Stimulated activated naive CD8-positive, alpha-beta T cell treated with anti-CD3 and anti-CD28 coated beads, Interleukin-15, Interleukin-2, amounts not matched to agents 100 ng/mL and 50 ng/mL, for 24 hours (primary cell): ENCODE measurements around the gene MAGI2.

Source experiments
- H3K27ac Mint-ChIP-seq: one replicate; pipeline ENCODE4 v1.8.0; 2021; ENCODE audit warnings: mild to moderate bottlenecking, mixed read lengths
- H3K27me3 Mint-ChIP-seq: one replicate; pipeline ENCODE4 v1.8.0; 2021; ENCODE audit warnings: mixed read lengths
- H3K36me3 Mint-ChIP-seq: one replicate; pipeline ENCODE4 v1.8.0; 2021; ENCODE audit warnings: low read depth, mixed read lengths
- H3K4me1 Mint-ChIP-seq: one replicate; pipeline ENCODE4 v1.8.0; 2021; ENCODE audit warnings: low read depth, mixed read lengths
- H3K4me3 Mint-ChIP-seq: one replicate; pipeline ENCODE4 v1.8.0; 2021; ENCODE audit warnings: mild to moderate bottlenecking, mixed read lengths
- H3K9me3 Mint-ChIP-seq: one replicate; pipeline ENCODE4 v1.8.0; 2021; ENCODE audit warnings: mixed read lengths

The MAGI2 gene

GRCh38 chr7:79245623-79246249, 207.7 kb downstream of the MAGI2 start:
- Mint-ChIP-seq H3K27me3 (peaks cover 3% of the 10 kb centered on the region), H3K36me3 (no peaks in the 10 kb centered on the region), H3K4me3 (no peak overlapping the region), H3K27ac (no peak overlapping the region), H3K9me3 (peaks cover 8% of the 10 kb centered on the region), H3K4me1 (no peaks in the 10 kb centered on the region)

- H3K9me3 Mint-ChIP-seq, result peaks cover 7% of the 10 kb centered on the region
Observed at GRCh38 chr7:79244482-79244881, 209.0 kb downstream of the MAGI2 start.

GRCh38 chr7:79241288-79242060, 212.0 kb downstream of the MAGI2 start:
- Mint-ChIP-seq H3K4me1 (no peaks in the 10 kb centered on the region), H3K27me3 (no peaks in the 10 kb centered on the region), H3K36me3 (no peaks in the 10 kb centered on the region), H3K27ac (no peak overlapping the region), H3K9me3 (peaks cover 8% of the 10 kb centered on the region), H3K4me3 (no peak overlapping the region)

More at GRCh38 chr7:79244482-79244881, 209.0 kb downstream of the MAGI2 start:
- Mint-ChIP-seq H3K4me3 (no peak overlapping the region), H3K36me3 (no peaks in the 10 kb centered on the region), H3K4me1 (no peaks in the 10 kb centered on the region), H3K27ac (no peak overlapping the region), H3K27me3 (peaks cover 3% of the 10 kb centered on the region)

GRCh38 chr7:79240413-79240812, 213.1 kb downstream of the MAGI2 start:
- H3K4me3 Mint-ChIP-seq, result no peak overlapping the region
- H3K27me3 Mint-ChIP-seq, result no peaks in the 10 kb centered on the region
- no peaks in the 10 kb centered on the region for H3K4me1 Mint-ChIP-seq
- no peaks in the 10 kb centered on the region for H3K36me3 Mint-ChIP-seq
- H3K27ac Mint-ChIP-seq, result no peak overlapping the region
- peaks cover 3% of the 10 kb centered on the region for H3K9me3 Mint-ChIP-seq

- H3K27me3 Mint-ChIP-seq, result no peaks in the 10 kb centered on the region
Observed at GRCh38 chr7:79236352-79237028, 217.0 kb downstream of the MAGI2 start.

GRCh38 chr7:79227044-79227443, 226.4 kb downstream of the MAGI2 start:
- Mint-ChIP-seq H3K27ac (no peak overlapping the region), H3K4me3 (no peak overlapping the region), H3K4me1 (no peaks in the 10 kb centered on the region), H3K27me3 (no peaks in the 10 kb centered on the region), H3K9me3 (peaks cover 8% of the 10 kb centered on the region), H3K36me3 (no peaks in the 10 kb centered on the region)

More at GRCh38 chr7:79236352-79237028, 217.0 kb downstream of the MAGI2 start:
- no peaks in the 10 kb centered on the region for H3K36me3 Mint-ChIP-seq
- H3K4me3 Mint-ChIP-seq, result no peak overlapping the region
- no peaks in the 10 kb centered on the region for H3K4me1 Mint-ChIP-seq
- H3K9me3 Mint-ChIP-seq, result peaks cover 3% of the 10 kb centered on the region
- H3K27ac Mint-ChIP-seq, result no peak overlapping the region

GRCh38 chr7:79221211-79221610, 232.3 kb downstream of the MAGI2 start:
- no peaks in the 10 kb centered on the region for H3K36me3 Mint-ChIP-seq
- no peaks in the 10 kb centered on the region for H3K27me3 Mint-ChIP-seq
- H3K9me3 Mint-ChIP-seq, result peaks cover 4% of the 10 kb centered on the region
- no peak overlapping the region for H3K4me3 Mint-ChIP-seq
- no peaks in the 10 kb centered on the region for H3K4me1 Mint-ChIP-seq
- H3K27ac Mint-ChIP-seq, result no peak overlapping the region

- no peaks in the 10 kb centered on the region for H3K36me3 Mint-ChIP-seq
- H3K27ac Mint-ChIP-seq, result no peak overlapping the region
- no peak overlapping the region for H3K4me3 Mint-ChIP-seq
- no peaks in the 10 kb centered on the region for H3K9me3 Mint-ChIP-seq
- H3K27me3 Mint-ChIP-seq, result no peaks in the 10 kb centered on the region
- H3K4me1 Mint-ChIP-seq, result no peaks in the 10 kb centered on the region
Observed at GRCh38 chr7:79217976-79218626, 235.4 kb downstream of the MAGI2 start.

- H3K9me3 Mint-ChIP-seq, result no peaks in the 10 kb centered on the region
- no peaks in the 10 kb centered on the region for H3K4me1 Mint-ChIP-seq
- no peaks in the 10 kb centered on the region for H3K36me3 Mint-ChIP-seq
- H3K27ac Mint-ChIP-seq, result no peak overlapping the region
- no peaks in the 10 kb centered on the region for H3K27me3 Mint-ChIP-seq
- no peak overlapping the region for H3K4me3 Mint-ChIP-seq
Observed at GRCh38 chr7:79217468-79217867, 236.0 kb downstream of the MAGI2 start.

GRCh38 chr7:79216236-79216635, 237.2 kb downstream of the MAGI2 start:
- no peaks in the 10 kb centered on the region for H3K4me1 Mint-ChIP-seq

GRCh38 chr7:79212334-79212733, 241.1 kb downstream of the MAGI2 start:
- Mint-ChIP-seq H3K4me3 (no peak overlapping the region), H3K4me1 (no peaks in the 10 kb centered on the region), H3K27me3 (no peaks in the 10 kb centered on the region), H3K9me3 (peaks cover 3% of the 10 kb centered on the region), H3K27ac (no peak overlapping the region), H3K36me3 (no peaks in the 10 kb centered on the region)

More at GRCh38 chr7:79216236-79216635, 237.2 kb downstream of the MAGI2 start:
- H3K36me3 Mint-ChIP-seq, result no peaks in the 10 kb centered on the region
- H3K4me3 Mint-ChIP-seq, result no peak overlapping the region
- no peaks in the 10 kb centered on the region for H3K9me3 Mint-ChIP-seq
- no peak overlapping the region for H3K27ac Mint-ChIP-seq
- H3K27me3 Mint-ChIP-seq, result no peaks in the 10 kb centered on the region

- H3K9me3 Mint-ChIP-seq, result peaks cover 3% of the 10 kb centered on the region
- no peak overlapping the region for H3K27ac Mint-ChIP-seq
- H3K4me1 Mint-ChIP-seq, result no peaks in the 10 kb centered on the region
- H3K4me3 Mint-ChIP-seq, result no peak overlapping the region
- no peaks in the 10 kb centered on the region for H3K27me3 Mint-ChIP-seq
- no peaks in the 10 kb centered on the region for H3K36me3 Mint-ChIP-seq
Observed at GRCh38 chr7:79211724-79212123, 241.7 kb downstream of the MAGI2 start.

- H3K27ac Mint-ChIP-seq, result no peak overlapping the region
- no peaks in the 10 kb centered on the region for H3K36me3 Mint-ChIP-seq
- H3K9me3 Mint-ChIP-seq, result peaks cover 3% of the 10 kb centered on the region
- no peak overlapping the region for H3K4me3 Mint-ChIP-seq
- H3K4me1 Mint-ChIP-seq, result no peaks in the 10 kb centered on the region
- no peaks in the 10 kb centered on the region for H3K27me3 Mint-ChIP-seq
Observed at GRCh38 chr7:79199961-79200360, 253.5 kb downstream of the MAGI2 start.

GRCh38 chr7:79199266-79199665, 254.2 kb downstream of the MAGI2 start:
- no peak overlapping the region for H3K4me3 Mint-ChIP-seq
- H3K36me3 Mint-ChIP-seq, result no peaks in the 10 kb centered on the region
- H3K27me3 Mint-ChIP-seq, result no peaks in the 10 kb centered on the region
- no peaks in the 10 kb centered on the region for H3K4me1 Mint-ChIP-seq
- H3K27ac Mint-ChIP-seq, result no peak overlapping the region
- peaks cover 3% of the 10 kb centered on the region for H3K9me3 Mint-ChIP-seq

- no peaks in the 10 kb centered on the region for H3K27me3 Mint-ChIP-seq
- H3K36me3 Mint-ChIP-seq, result no peaks in the 10 kb centered on the region
- no peak overlapping the region for H3K27ac Mint-ChIP-seq
- H3K9me3 Mint-ChIP-seq, result peaks cover 3% of the 10 kb centered on the region
- H3K4me3 Mint-ChIP-seq, result no peak overlapping the region
- H3K4me1 Mint-ChIP-seq, result no peaks in the 10 kb centered on the region
Observed at GRCh38 chr7:79185605-79186004, 267.9 kb downstream of the MAGI2 start.
